Panc1 (cell line): ENCODE measurements around the gene SUSD4. TPM values are rescaled to one million over a fixed set of nuclear protein-coding genes. Genes with fewer than 3 reads are reported as not detected.

Experiments
- ATAC-seq: fragments of 200-7000 bp; cut with Tn5 transposase; 2 replicates; pipeline ENCODE4 v1.9.1; 2020; ENCODE audit warnings: mild to moderate bottlenecking, moderate library complexity
- BruUV-seq: library from RNA; stranded (reverse); fragments of 400-500 nt; replicated peaks from 2 replicates; lab custom pipeline; 2021; lab: Mats Ljungman, UMichigan
- CTCF ChIA-PET: fragments of 300-600 bp; sonication (Branson Sonifier 250); formaldehyde crosslinking; loops from one replicate; lab custom pipeline; 2022; ENCODE audit warnings: antibody characterized with exemption; lab: Charles Lee
- POLR2A ChIA-PET: fragments of 300-600 bp; sonication (Branson Sonifier 250); formaldehyde crosslinking; loops from one replicate; lab custom pipeline; 2022; ENCODE audit warnings: antibody characterized with exemption; lab: Charles Lee
- DNase-seq: peaks from one replicate; pipeline ENCODE4 v3.0.0-alpha.2; 2010; ENCODE audit warnings: low read depth, low spot score
- H3K27ac ChIP-seq: 2 replicates; pipeline ENCODE4 v1.5.1; 2011; ENCODE audit warnings: mild to moderate bottlenecking, low read length, inconsistent platforms
- H3K27me3 ChIP-seq: fragments of 200-500 bp; sonication (Bioruptor generic); 2 replicates; pipeline ENCODE4 v1.6.0; 2014; ENCODE audit warnings: low read length, inconsistent platforms; ENCODE audit not compliant: control insufficient read depth, insufficient read depth
- H3K36me3 ChIP-seq: fragments of 200-500 bp; sonication (Bioruptor generic); 2 replicates; pipeline ENCODE4 v1.5.1; 2014; ENCODE audit warnings: inconsistent platforms, mild to moderate bottlenecking, low read length, moderate library complexity; ENCODE audit not compliant: control insufficient read depth, insufficient read depth
- H3K4me1 ChIP-seq: 2 replicates; pipeline ENCODE4 v1.5.1; 2011; ENCODE audit warnings: inconsistent platforms, mild to moderate bottlenecking, low read length, moderate library complexity; ENCODE audit not compliant: control insufficient read depth, insufficient read depth
- H3K4me3 ChIP-seq, 2 experiments: 2 replicates each; pipeline ENCODE4 v1.5.1; 2011 to 2012; ENCODE audit warnings: low read depth in 2 of 2, low read length in 2 of 2, mild to moderate bottlenecking in 2 of 2, inconsistent platforms in 1 of 2, moderate library complexity in 1 of 2
- H3K9me3 ChIP-seq: fragments of 200-500 bp; sonication (Bioruptor generic); 2 replicates; pipeline ENCODE4 v1.5.1; 2014; ENCODE audit warnings: low read depth, mild to moderate bottlenecking, inconsistent platforms, low read length, moderate library complexity; ENCODE audit not compliant: control insufficient read depth, insufficient read depth
- CTCF ChIP-seq: fragments of 450-650 bp; IDR thresholded peaks from 2 replicates; pipeline ENCODE4 v1.5.1; 2017; ENCODE audit warnings: mild to moderate bottlenecking
- POLR2AphosphoS5 ChIP-seq: IDR thresholded peaks from 2 replicates; pipeline ENCODE4 v1.6.1; 2012; ENCODE audit warnings: mild to moderate bottlenecking, low read depth, low read length, moderate library complexity
- REST ChIP-seq, 2 experiments: IDR thresholded peaks; 2 replicates each; pipeline ENCODE4 v1.6.1; 2011 to 2012; ENCODE audit warnings: low read depth in 2 of 2, control low read depth in 1 of 2, low read length in 1 of 2, mild to moderate bottlenecking in 1 of 2, moderate library complexity in 1 of 2; ENCODE audit not compliant: insufficient read depth in 1 of 2
- SIN3A ChIP-seq: IDR thresholded peaks from 2 replicates; pipeline ENCODE4 v1.6.1; 2012; ENCODE audit warnings: low read depth, mild to moderate bottlenecking, low read length, moderate library complexity, borderline replicate concordance; ENCODE audit not compliant: insufficient read depth
- TCF7L2 ChIP-seq: IDR thresholded peaks from 2 replicates; pipeline ENCODE4 v1.6.1; 2011; ENCODE audit warnings: mild to moderate bottlenecking, low read depth, low read length, inconsistent platforms
- in situ Hi-C: cut with HindIII; loops from 2 replicates; pipeline ENCODE4 v1.10.0; 2016; ENCODE audit warnings: low sequenced_read_pairs, low pct_unique_long_range_greater_than_20kb
- intact Hi-C: fragments of 100-400 bp; cut with micrococcal nuclease; formaldehyde crosslinking; loops from one replicate; pipeline ENCODE4 v1.10.0; 2022; ENCODE audit not compliant: unreplicated experiment
- total RNA-seq: library from RNA; stranded (reverse); gene quantifications from one replicate; pipeline ENCODE4 v1.2.1, GENCODE V29; 2021; ENCODE audit not compliant: unreplicated experiment

Gene SUSD4
- total RNA-seq, 1 experiment from 2014 or later, result 0.28 TPM

GRCh38 chr1:223259462-223259861, 104.5 kb downstream of the SUSD4 start:
- CTCF ChIA-PET, result no interaction called here

GRCh38 chr1:223258751-223259198, 105.2 kb downstream of the SUSD4 start:
- no peak for TF ChIP-seq REST (IDR thresholded peaks at IDR 0.05; ENCODE audit: insufficient read depth in 1 of 2, low read depth in 2 of 2, low read length in 1 of 2)
- TF ChIP-seq SIN3A, result no peak
- TF ChIP-seq POLR2AphosphoS5, result no peak
- TF ChIP-seq CTCF, result no peak
- no peak for TF ChIP-seq TCF7L2
- intact Hi-C loops (no loop called here), in situ Hi-C loops (no loop called here)
- POLR2A ChIA-PET, result no interaction called here
- DNase-seq (no peak), ATAC-seq (no peak)
- no peaks in the 10 kb centered on the region for H3K4me1 ChIP-seq
- no peaks in the 10 kb centered on the region for H3K36me3 ChIP-seq
- no peaks in the 10 kb centered on the region for H3K9me3 ChIP-seq
- no TSS peak for BruUV-seq
- peaks cover 18% of the 10 kb centered on the region for H3K27me3 ChIP-seq
- no peak overlapping the region for H3K27ac ChIP-seq
- H3K4me3 ChIP-seq, result no peak overlapping the region
- CTCF ChIA-PET, result no interaction called here

More at GRCh38 chr1:223259462-223259861, 104.5 kb downstream of the SUSD4 start:
- Histone ChIP-seq H3K9me3 (no peaks in the 10 kb centered on the region), H3K36me3 (no peaks in the 10 kb centered on the region), H3K27me3 (peaks cover 20% of the 10 kb centered on the region), H3K27ac (no peak overlapping the region), H3K4me3 (no peak overlapping the region), H3K4me1 (no peaks in the 10 kb centered on the region)
- POLR2A ChIA-PET, result no interaction called here
- intact Hi-C loops (no loop called here), in situ Hi-C loops (no loop called here)
- no TSS peak for BruUV-seq
- TF ChIP-seq CTCF, result no peak
- TF ChIP-seq TCF7L2, result no peak
- no peak for ATAC-seq
- DNase-seq, result no peak
